ENCODE measurements around the gene WDR46.

Gene WDR46

GRCh38 chr6:33320315-33321181 lies 31.5 kb upstream of the WDR46 start (continued):
- TF ChIP-seq ZNF37A (tag by site-specific recombination; IDR thresholded peaks at IDR 0.05) (no peak), ZNF133 (tag by site-specific recombination; IDR thresholded peaks at IDR 0.05) (no peak), ZNF394 (tag by site-specific recombination; IDR thresholded peaks at IDR 0.05; ENCODE audit: borderline replicate concordance) (peak; percentile 70), PBX3 (CRISPR knock-in tag; IDR thresholded peaks at IDR 0.05) (no peak), KLF7 (tag by site-specific recombination; IDR thresholded peaks at IDR 0.05; ENCODE audit: borderline replicate concordance) (no peak), ZNF571 (tag by site-specific recombination; IDR thresholded peaks at IDR 0.05) (no peak), ZNF16 (tag by site-specific recombination; IDR thresholded peaks at IDR 0.05; ENCODE audit: low read depth) (no peak), INSM2 (tag by site-specific recombination; IDR thresholded peaks at IDR 0.05) (peak; percentile 63; the same call in 1 of the 2 replicates), ZNF521 (tag by site-specific recombination; IDR thresholded peaks at IDR 0.05) (no peak), ZNF292 (tag by site-specific recombination; IDR thresholded peaks at IDR 0.05; ENCODE audit: borderline replicate concordance, low read depth) (no peak), ZBTB6 (tag by site-specific recombination; IDR thresholded peaks at IDR 0.05) (peak; percentile 71; the same call in 1 of the 2 replicates), ZNF518A (tag by site-specific recombination; conservative IDR thresholded peaks at IDR 0.05; ENCODE audit: low read depth) (0 out of 2 replicates have a peak, but pooled peaks have one; percentile 38), ZNF274 (IDR thresholded peaks at IDR 0.05; ENCODE audit: low read length) (no peak), ZNF274 (tag by site-specific recombination; IDR thresholded peaks at IDR 0.05; ENCODE audit: borderline replicate concordance) (no peak), ZBTB8A (tag by site-specific recombination; IDR thresholded peaks at IDR 0.05) (no peak), SALL2 (tag by site-specific recombination; IDR thresholded peaks at IDR 0.05; ENCODE audit: borderline replicate concordance) (no peak), ZNF10 (tag by site-specific recombination; IDR thresholded peaks at IDR 0.05) (no peak), ZNF785 (tag by site-specific recombination; IDR thresholded peaks at IDR 0.05) (no peak), ZNF26 (tag by site-specific recombination; IDR thresholded peaks at IDR 0.05) (no peak), AEBP2 (tag by site-specific recombination; IDR thresholded peaks at IDR 0.05; ENCODE audit: borderline replicate concordance) (no peak), ZNF664 (tag by site-specific recombination; IDR thresholded peaks at IDR 0.05) (no peak), ZNF560 (tag by site-specific recombination; IDR thresholded peaks at IDR 0.05; ENCODE audit: borderline replicate concordance) (no peak)
- TF ChIP-seq, protein P1, sequence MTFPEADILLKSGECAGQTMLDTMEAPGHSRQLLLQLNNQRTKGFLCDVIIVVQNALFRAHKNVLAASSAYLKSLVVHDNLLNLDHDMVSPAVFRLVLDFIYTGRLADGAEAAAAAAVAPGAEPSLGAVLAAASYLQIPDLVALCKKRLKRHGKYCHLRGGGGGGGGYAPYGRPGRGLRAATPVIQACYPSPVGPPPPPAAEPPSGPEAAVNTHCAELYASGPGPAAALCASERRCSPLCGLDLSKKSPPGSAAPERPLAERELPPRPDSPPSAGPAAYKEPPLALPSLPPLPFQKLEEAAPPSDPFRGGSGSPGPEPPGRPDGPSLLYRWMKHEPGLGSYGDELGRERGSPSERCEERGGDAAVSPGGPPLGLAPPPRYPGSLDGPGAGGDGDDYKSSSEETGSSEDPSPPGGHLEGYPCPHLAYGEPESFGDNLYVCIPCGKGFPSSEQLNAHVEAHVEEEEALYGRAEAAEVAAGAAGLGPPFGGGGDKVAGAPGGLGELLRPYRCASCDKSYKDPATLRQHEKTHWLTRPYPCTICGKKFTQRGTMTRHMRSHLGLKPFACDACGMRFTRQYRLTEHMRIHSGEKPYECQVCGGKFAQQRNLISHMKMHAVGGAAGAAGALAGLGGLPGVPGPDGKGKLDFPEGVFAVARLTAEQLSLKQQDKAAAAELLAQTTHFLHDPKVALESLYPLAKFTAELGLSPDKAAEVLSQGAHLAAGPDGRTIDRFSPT (tag by site-specific recombination; IDR thresholded peaks at IDR 0.05) = no peak; the same call in 1 of the 2 replicates

Measured in HEK293 (cell line).